ENCODE results near the gene AOPEP.

AOPEP gene

DNA sequence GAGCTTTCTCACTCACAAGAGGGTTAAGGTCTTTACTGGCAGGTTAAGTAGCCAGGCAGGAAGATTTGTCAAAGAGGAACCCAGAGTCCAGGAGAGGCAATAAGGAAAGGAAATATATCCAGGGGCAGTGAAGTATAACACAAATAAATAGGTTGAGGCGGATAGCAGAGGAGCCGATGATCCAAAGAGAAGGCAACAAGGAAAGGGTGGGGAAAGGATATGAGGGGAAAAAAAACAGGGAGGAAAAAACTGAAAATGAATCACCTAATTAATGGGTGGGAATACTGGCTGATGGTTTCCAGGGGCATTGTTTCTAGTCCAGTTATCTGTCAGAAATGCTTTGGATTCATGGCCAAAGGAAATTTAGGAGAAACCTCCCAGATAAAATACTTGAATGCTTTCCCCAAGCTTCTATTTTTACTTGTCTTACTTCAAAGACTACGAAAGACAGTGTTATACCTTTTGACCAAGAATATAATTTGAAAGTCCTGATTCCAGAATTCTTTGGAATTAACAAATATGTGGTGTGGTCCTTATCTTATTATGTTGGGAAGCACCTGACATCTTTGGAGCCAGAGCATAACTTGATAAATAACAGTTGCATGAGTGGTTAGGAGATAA lies 146.5 kb downstream of the AOPEP start:
- peak; percentile 61 for DNase-seq

DNA sequence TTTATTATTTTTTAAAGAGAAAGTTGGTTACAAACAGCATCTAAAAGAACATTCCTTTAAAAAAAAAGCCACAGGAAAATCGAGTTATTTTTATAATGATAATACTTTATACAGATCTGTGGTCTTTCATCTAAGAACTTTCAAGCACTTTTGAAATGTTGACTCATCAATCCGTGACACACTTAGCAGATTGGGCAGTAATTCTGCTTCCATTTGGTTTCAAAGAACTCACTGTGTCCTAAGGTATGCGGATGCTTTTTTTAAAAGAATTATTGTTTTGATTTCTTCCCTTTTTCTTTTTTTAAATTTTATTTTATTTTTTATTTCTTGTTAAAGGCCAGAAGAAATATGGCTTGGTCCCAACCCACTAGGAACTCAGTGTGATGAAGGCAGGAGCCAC lies 147.8 kb downstream of the AOPEP start:
- peak; percentile 90 for DNase-seq

DNA sequence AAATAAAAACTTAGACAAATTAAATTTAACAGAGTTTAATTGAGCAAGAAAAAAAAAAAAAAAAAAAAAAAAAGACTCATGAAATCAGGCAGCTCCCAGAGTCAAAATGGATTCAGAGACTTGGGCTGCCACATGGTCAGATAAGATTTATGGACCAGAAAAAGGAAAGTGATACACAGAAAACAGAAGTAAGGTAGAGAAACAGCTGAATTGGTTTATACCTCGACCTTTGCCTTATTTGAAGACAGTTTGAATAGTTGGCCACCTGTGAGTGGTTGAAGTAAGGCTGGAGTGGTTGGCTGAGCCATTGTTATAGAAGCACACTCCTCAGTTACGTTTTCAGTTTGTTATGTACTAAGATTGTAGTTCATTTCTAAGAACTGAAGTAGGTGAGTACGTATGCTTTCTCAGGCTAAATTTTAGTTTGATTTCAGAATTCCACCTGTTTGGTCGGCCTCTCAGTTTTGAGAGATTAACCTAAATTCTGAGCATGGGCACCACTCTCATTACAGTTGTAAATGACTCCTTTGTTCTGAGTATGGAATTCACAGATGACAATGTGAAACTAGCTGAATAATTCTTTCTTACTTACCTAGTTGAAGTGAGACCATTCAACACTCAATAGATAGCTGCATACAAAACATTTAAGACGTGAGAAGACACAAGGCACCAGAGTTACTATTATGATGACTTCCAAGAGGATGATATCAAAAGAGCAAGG lies 149.0 kb downstream of the AOPEP start:
- DNase-seq, result no peak

DNA sequence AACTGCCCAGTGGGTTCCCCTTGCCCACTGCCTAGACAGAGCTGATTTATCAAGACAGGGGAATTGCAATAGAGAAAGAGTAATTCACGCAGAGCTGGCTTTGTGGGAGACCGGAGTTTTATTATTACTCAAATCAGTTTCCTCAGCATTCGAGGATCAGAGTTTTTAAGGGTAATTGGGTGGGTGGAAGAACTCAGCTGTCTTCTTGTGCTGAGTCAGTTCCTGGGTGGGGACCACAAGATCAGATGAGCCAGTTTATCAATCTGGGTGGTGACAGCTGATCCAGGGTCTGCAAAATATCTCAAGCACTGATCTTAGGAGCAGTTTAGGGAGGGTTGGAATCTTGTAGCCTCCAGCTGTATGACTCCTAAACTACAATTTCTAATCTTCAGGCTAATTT lies 152.3 kb downstream of the AOPEP start:
- DNase-seq, result peak; percentile 64

DNA sequence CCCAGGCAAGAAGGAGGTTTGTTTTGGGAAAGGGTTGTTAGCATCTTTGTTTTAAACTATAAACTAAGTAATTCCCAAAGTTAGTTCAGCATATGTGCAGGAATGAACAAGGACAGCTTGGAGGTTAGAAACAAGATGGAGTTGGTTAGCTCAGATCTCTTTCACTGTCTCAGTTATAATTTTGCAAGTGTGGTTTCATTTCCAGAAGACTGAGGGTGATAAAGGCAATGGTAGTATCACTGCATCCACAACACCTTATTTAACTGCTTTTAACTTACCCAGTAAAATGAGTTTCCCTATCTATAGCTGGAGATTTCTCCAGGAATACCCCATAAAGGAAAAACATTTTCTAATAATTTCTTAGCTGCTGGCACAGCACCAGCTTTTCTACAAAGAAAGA lies 152.7 kb downstream of the AOPEP start:
- DNase-seq, result no peak

DNA sequence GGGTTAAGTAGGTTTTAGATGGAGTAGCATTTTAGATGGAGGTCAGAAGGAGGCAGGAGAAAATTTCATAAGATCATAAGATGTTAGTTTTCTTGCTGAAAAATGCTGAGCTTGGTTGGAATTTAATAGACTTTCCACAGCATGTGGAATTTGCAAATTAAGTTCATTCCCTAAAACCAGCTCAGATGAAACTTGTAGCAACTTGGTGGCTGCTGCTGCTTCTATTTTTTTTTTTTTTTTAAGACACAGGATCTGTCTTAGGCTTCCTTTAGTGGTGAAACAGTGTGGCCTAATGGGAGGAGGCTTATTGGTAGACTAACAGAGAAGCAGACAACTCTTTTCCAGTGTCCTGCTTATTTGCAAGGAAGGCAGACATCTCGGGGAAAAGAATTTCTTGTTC lies 154.5 kb downstream of the AOPEP start:
- DNase-seq, result peak; percentile 75

DNA sequence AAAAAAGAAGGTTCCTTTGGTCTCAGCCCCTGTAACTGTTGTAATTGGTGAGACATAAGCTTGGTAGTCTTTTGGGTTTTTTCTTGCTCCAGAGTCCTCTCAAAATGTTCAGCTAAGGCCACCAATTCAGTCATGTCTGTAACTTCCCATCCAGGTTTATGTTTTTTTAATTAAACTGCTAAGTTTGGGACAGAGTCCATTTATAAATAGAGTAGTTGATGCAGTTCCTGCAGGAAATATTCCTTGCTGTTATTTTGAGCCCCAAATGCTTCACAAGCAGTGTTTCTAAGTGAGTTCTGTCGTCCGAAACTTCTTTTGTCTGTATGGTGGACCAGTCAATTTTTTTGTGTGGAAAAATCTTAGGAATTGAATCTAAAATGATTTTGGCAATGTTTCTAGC lies 155.0 kb downstream of the AOPEP start:
- no peak for DNase-seq

DNA sequence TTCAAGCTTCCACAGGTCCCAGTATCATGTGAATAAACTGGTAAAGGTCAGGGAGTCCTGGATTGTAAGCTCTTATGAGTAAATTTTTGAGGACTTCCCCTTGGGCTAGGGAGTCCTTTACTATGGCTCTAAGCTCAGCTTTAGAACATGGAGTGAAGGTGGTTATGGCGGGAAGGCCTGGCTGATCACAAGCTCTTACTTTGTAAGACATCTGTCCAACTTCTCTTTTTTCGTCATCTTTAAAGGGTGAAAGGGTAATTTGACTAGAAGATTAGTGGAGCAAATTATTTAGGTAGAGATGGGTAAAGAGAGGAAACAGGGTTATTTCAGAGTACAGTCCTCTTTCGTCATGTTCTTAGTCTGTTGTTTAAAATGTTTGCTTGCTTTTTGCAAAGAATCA lies 155.4 kb downstream of the AOPEP start:
- no peak for DNase-seq

DNA sequence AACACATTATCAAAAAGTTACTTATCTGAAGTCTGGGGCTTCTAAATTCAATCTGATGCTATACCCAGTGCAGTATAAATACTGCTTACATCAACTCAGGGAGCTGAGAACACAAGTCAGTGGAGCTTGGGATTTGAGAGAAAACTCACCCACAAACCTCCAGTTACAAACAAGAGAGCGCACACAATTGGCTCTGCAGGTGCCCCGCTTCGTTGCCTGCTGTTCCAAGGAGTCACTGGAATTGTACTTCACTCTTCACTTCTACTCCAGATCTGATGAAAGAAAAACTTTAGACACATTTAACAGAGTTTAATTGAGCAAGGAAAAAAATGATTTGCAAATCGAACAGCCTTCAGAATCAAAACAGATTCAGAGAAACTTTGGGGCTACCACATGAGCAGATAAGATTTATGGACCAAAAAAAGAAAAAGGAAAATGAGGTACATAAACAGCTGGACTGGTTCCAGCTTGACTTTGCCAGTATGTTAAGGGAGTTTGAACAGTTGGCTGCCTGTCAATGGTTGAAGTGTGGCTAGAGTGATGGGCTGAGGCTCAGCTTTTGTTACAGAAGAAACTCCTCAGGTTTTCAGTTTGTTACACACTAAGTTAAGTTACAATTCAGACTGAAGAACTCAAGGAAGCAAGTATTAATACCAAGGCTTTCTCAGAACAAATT lies 156.6 kb downstream of the AOPEP start:
- no peak for DNase-seq

DNA sequence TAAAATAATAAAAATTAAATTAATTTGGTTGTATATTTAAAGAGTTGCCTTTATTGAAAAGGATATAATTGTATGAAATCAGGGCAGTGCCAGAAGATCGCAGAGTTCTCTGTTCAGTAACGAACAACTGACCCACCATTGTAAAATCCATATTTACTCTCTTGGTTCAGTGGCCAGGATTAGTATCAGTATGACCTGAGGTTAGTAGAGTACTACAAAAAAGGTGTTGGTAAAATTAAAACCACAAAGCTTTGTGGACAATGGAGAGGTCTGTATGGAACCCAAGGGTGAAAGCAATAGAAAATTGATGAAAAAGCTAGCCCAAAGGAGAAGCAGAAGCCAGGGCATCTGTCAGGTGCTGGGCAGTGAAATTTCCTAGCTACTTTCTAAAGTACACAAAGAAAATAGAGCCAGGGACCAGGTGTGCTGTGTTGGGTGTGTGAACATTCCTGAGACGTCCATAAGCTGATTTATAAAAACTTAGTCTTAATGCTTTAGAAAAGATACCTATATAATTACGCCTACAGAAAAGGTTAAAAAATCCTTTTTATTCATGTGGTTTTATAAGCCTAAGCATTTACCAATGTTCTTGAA lies 159.5 kb downstream of the AOPEP start:
- DNase-seq, result no peak

DNA sequence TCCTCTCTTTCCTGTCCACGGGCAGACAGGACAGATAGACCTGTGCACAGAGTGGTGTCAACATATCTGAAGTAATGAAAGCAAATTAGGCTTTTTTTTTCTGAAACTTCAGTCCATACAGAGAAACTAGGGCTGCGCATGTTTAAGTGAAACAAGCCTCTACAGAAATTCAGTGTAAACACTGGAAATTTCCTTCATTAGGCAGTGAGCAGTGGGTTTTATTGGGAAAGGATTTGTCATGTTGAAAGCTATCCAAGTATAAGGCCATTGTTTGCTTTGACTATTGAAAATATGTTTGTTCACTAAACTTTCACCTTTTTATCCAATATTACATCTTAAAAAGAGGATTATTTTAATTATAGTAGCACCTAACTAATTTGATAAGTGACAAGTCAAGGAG lies 161.2 kb downstream of the AOPEP start:
- DNase-seq, result no peak

DNA sequence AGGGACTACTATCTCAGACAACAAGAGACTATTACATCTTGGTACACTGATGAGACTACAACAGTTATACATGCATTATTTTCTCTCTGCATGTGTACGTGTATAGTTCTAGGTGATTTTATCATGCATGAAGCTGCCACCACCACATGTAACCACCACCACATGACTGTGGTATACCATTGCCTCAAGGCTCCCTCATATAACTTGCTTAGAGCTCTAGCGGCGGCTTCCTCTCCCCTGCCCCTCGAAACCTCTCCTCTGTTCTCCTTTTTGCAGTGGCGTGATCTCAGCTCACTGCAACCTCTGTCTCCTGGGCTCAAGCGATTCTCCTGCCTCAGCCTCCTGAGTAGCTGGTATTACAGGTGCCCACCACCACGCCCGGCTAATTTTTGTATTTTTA lies 162.3 kb downstream of the AOPEP start:
- no peak for DNase-seq

DNA sequence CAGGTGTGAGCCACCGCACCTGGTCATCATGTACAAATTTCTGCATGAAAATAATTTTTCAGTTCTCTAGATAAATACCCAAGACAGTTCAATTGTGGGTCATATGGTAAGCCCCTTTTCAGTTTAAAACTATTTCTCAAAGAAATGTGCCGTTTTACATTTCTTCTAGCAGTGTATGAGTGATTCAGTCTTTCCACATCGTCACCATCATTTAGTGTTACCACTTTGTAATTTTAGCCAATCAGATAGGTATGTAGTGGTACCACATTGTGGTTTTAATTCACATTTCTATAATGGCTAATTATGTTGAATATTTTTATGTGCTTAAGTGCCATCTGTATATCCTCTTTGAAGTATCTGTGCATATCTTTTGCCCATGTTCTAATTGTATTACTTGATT lies 163.1 kb downstream of the AOPEP start:
- DNase-seq, result peak; percentile 61

DNA sequence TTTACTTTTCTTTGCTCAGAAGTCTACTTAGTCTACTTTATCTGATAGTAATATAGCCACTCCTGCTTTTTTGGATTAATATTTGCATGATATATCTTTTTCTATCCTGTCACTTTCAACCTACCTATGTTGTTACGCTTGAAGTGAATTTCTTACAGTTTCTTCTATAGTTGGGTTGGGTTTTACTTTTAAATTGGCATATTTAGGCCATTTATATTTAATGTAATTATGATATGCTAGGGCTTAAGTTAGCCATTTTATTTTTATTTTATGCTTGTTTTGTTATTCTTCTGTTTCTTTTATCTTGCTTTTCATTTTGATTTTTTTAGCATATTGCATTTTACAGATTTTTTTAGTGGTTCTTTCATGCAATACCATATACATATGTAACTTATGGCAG lies 164.7 kb downstream of the AOPEP start:
- DNase-seq, result no peak

DNA sequence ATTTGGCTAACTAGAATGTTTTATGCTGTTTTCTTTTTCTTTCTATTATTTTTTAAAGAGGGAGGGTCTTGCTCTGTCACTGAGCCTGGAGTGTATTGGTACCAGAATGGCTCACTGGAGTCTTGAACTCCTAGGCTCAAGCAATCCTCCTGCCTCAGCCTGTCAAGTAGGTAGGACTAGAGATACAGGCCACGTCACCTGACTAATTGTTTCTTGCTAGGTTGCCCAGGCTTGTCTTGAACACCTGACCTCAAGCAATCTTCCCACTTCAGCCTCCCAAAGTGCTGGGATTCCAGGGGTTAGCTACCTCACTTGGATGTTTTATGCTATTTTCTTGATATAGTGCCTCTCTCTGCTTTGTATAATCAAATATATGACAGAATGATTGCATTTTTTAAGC lies 166.2 kb downstream of the AOPEP start:
- DNase-seq, result no peak

DNA sequence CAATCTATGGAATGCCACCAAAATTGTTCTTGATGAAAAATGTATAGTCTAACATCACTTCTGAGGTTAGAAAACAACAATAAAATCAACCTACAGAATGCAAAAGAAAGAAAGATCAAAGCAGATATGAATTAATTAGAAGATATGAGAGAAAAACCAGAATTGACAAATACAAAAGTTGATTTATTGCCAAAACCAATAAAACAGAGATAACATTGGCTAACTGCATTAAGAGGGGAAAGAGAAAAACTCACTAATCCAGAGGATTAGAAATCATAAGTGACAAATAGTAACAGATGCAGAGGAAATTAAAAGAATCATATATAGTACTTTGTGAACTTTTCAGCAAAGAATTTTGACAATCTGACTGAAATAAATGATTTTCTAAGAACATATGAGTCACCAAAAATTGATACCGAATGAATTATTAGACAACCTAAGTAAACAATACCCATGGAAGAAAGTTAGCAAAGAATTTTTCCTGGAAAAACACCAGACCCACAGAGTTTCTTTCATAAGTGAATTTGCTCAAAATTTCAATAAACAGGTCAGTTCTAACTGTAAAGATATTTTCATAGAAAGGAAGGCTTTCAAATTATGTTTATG lies 167.7 kb downstream of the AOPEP start:
- peak; percentile 27 for DNase-seq

DNA sequence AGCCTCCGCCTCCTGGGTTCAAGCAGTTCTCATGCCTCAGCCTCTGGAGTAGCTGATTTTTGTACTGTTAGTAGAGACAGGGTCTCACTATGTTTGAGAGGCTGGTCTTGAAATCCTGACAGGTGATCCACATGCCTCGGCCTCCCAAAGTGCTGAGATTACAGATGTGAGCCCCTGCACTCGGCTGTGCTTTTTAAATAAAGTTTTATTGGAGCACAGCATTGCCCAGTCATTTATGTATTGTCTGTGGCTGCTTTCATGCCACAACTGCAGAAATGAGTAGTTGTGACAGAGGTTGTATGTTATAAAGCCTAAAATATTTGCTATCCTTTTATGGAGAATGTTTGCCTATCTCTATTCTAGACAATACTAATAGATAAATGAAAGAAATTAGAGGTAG lies 169.2 kb downstream of the AOPEP start:
- no peak for DNase-seq

DNA sequence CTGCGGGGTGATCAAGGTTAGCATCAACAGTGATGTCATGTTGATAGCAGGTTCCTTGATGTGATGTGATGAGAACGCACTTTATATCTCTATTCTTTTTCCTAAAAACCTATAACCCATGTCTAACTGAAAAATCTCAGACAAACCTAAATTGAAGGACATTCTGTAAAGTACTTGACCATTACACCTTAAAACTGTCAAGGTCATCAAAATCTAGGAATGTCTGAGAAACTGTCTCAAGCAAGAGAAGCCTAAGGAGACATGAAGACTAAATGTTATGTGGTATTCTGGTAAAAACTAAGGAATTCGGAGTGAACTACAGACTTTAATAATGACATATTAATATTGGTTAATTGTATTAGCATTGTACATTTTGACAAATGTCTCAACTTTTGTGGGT lies 170.0 kb downstream of the AOPEP start:
- no peak for DNase-seq

DNA sequence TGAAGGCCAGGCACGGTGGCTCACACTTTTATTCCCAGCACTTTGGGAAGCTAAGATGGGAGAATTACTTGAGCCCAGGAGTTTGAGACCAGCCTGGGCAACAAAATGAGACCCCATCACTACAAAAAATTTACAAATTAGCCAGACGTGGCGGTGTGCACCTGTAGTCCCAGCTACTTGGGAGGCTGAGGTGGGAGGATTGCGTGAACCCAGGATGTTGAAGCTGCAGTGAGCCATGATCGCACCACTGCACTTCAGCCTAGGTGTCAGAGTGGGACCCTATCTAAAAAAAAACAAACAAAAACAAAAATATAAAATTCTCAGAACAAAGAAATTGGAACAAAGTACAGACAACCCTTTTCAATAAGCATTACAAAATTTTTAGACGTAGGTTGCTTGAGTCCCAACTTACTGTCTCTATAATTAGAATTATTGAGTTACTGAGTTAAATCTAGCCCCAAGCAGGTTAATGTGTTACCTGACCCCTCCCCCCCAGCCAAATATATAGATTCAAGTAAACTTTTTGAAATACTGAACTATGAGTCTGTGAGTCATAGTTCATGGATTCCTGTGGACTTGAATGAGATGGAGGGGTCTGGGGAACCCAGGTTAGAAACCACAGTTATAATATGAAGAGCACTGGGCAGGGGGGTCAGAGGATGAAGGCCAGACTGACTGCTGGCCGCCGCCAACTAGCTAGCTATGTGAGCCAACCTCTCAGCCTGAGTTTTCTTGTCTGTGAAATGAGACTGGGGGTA lies 173.1 kb downstream of the AOPEP start:
- peak; percentile 30 for DNase-seq

DNA sequence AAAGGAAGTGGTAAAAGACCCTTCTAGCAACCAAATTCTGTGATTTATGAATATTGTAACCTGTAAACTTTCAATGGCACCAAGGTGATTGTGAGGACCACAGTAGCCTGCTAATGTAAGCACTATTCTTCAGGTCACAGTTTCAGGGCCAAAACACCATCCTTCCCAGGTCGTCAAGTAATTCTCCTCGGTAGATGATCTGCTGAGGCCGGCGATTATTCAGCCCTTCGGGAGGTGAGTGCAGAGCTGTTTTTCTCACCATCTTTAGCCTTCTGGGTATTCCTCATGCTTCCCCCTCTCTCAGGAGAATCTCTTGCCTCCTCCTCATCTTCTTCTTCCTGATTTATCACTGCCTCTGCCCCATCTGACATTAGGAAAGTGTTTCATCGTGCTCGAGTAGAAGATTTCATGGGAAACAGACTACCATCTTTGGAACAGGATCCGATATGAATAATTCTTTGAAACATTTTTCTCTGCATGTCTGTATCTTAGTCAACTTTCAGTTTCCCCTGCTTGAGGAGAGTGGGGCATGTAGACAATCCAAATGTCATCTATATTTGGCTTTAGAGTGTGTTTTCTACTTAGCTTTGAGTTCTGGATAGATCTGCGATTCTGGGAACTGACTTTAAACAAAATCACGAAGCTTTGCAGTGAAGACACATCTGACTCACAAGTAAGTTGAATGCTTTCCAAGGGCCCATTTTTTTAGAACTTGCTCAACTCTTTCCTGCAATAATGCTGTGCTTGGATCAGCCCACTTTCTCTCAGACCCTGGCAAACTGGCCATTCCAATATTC lies 173.9 kb downstream of the AOPEP start:
- DNase-seq, result peak; percentile 97

DNA sequence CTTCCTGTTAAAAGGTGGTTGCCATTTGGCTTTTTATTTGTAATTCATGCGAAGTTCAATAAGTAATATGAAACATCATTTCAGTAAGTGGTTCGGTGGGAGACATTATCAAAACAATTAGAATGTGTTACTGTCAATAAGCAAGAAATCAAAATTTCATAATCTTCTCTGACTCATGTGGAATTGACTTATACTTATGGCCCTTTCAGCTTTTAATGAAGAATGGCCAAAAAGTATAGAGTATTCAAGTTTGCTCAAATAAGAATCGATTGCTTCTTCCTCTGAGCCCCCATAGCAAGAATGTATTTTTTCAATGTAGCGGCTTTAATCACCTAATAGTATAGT lies 174.5 kb downstream of the AOPEP start:
- DNase-seq, result no peak

DNA sequence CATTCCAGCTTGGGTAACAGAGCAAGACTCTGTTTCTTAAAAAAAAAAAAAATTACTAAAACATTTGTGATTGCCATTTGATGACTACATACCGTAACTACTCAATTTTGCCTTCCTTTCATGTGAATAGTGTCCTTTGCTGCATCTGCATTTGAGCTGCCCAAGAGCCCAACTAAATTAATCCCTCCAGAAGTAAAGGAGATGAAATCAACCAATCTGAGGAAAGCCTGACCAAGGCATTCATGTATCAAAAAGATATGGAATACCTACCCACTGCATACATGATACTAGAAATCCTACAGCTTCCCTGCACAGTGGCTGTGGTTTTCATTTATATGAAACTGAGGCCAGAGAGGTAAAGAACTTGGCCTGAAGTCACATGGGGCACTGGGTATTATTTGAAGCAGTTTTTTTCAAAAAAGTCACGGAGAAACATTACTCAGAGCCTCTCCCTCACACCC lies 177.5 kb downstream of the AOPEP start:
- peak; percentile 79 for DNase-seq

Data from fibroblast of skin of right biceps (primary cell).